NAMALWA (cell line): ENCODE data around the gene STYXL1.
"Not testable (repeated sequence)": the region's sequence is repeated elsewhere in the genome, so short reads cannot be mapped to it uniquely, and the experiment has no call there.

Experiments
- DNase-seq: peaks from one replicate; pipeline ENCODE4 v3.0.0-alpha.2; 2015; ENCODE audit warnings: low spot score

STYXL1 gene

GRCh38 chr7:76047811-76048667, at the start of gene STYXL1, which contains the start of gene MDH2:
TSS of gene STYXL1 (minus strand) at chr7:76048000. CDS start at chr7:76030523, 17,477 bp downstream.
TSS of gene MDH2 (plus strand) at chr7:76048106. CDS start at chr7:76048161, 55 bp downstream.
- peak; percentile 99 for DNase-seq

GRCh38 chr7:76095908-76096307, 48.1 kb upstream of the STYXL1 start:
- DNase-seq = no peak

- DNase-seq = not testable (repeated sequence)
Observed at GRCh38 chr7:76094326-76094725, 46.5 kb upstream of the STYXL1 start.

- not testable (repeated sequence) for DNase-seq
Observed at GRCh38 chr7:76093531-76093930, 45.7 kb upstream of the STYXL1 start.

GRCh38 chr7:76091506-76091905, 43.7 kb upstream of the STYXL1 start:
- DNase-seq = no peak

GRCh38 chr7:76089865-76090475, 42.2 kb upstream of the STYXL1 start:
- DNase-seq = no peak

- DNase-seq = not testable (repeated sequence)
Observed at GRCh38 chr7:76087362-76087791, 39.6 kb upstream of the STYXL1 start.

GRCh38 chr7:76086070-76086469, 38.3 kb upstream of the STYXL1 start:
- DNase-seq = no peak

- not testable (repeated sequence) for DNase-seq
Observed at GRCh38 chr7:76084115-76084514, 36.3 kb upstream of the STYXL1 start.

GRCh38 chr7:76080204-76080603, 32.4 kb upstream of the STYXL1 start:
- no peak for DNase-seq

GRCh38 chr7:76077435-76077834, 29.6 kb upstream of the STYXL1 start:
- no peak for DNase-seq

GRCh38 chr7:76076995-76077394, 29.2 kb upstream of the STYXL1 start:
- no peak for DNase-seq

GRCh38 chr7:76074972-76075370, 27.2 kb upstream of the STYXL1 start:
- no peak for DNase-seq

- DNase-seq = no peak
Observed at GRCh38 chr7:76074306-76074971, 26.6 kb upstream of the STYXL1 start.

GRCh38 chr7:76073335-76073990, 25.7 kb upstream of the STYXL1 start:
- DNase-seq = no peak

GRCh38 chr7:76072243-76073148, 24.7 kb upstream of the STYXL1 start:
- no peak for DNase-seq

- DNase-seq = no peak
Observed at GRCh38 chr7:76071316-76072242, 23.8 kb upstream of the STYXL1 start.

GRCh38 chr7:76069238-76069638, 21.4 kb upstream of the STYXL1 start:
- peak; percentile 43 for DNase-seq

- no peak for DNase-seq
Observed at GRCh38 chr7:76066716-76067503, 19.1 kb upstream of the STYXL1 start.
